ENCODE measurements around the gene JARID2.

DNA sequence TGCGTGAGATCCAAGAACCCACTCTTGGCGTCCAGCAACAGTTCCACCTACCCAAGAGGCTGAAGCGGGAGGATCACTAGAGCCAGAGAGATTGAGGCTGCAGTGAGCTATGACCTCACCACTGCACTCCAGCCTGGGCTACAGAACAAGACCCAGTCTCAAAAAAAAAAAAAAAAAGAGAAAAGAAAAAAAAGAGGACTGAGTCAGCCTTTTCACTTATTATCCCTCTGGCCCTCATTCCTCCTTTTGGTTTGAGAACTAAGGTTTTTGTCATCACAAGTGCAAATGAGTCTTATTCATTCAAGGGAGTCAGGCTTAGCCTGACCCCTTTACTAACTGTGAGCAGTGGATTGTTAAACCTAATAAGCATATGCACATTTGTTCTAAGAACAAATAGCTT is 37.9 kb upstream of the JARID2 start:
- TF ChIP-seq, protein P1, sequence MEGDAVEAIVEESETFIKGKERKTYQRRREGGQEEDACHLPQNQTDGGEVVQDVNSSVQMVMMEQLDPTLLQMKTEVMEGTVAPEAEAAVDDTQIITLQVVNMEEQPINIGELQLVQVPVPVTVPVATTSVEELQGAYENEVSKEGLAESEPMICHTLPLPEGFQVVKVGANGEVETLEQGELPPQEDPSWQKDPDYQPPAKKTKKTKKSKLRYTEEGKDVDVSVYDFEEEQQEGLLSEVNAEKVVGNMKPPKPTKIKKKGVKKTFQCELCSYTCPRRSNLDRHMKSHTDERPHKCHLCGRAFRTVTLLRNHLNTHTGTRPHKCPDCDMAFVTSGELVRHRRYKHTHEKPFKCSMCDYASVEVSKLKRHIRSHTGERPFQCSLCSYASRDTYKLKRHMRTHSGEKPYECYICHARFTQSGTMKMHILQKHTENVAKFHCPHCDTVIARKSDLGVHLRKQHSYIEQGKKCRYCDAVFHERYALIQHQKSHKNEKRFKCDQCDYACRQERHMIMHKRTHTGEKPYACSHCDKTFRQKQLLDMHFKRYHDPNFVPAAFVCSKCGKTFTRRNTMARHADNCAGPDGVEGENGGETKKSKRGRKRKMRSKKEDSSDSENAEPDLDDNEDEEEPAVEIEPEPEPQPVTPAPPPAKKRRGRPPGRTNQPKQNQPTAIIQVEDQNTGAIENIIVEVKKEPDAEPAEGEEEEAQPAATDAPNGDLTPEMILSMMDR (IDR thresholded peaks at IDR 0.05; ENCODE audit: poor library complexity, severe bottlenecking) = no peak
- TF ChIP-seq MXI1 (conservative IDR thresholded peaks at IDR 0.05; ENCODE audit: poor library complexity, severe bottlenecking) (no peak), TAF1 (IDR thresholded peaks at IDR 0.05; ENCODE audit: low read depth) (no peak), REST (IDR thresholded peaks at IDR 0.05; ENCODE audit: borderline replicate concordance) (no peak)
